GM12878 (cell line): ENCODE data around the gene THRAP3. TPM values are rescaled to one million over a fixed set of nuclear protein-coding genes. Genes with fewer than 3 reads are reported as not detected.

Source experiments
- ATAC-seq: fragments of 200-7000 bp; cut with Tn5 transposase; 3 replicates; pipeline ENCODE4 v1.9.1; 2020; ENCODE audit warnings: mild to moderate bottlenecking, moderate library complexity
- BruUV-seq: library from RNA; stranded (reverse); fragments of 400-500 nt; replicated peaks from 2 replicates; lab custom pipeline; 2021; lab: Mats Ljungman, UMichigan
- CTCF ChIA-PET: fragments of 300-600 bp; sonication (Branson Sonifier 250); formaldehyde crosslinking; extraction: SDS; loops from one replicate; lab custom pipeline; 2021; ENCODE audit warnings: inconsistent platforms; lab: Yijun Ruan, JAX
- POLR2A ChIA-PET: fragments of 350-600 bp; formaldehyde crosslinking; extraction: SDS; loops from one replicate; lab custom pipeline; 2021; ENCODE audit warnings: inconsistent platforms; lab: Charles Lee
- RAD21 ChIA-PET: fragments of 300-600 bp; sonication (Branson Sonifier 250); formaldehyde crosslinking; loops from one replicate; lab custom pipeline; 2023; ENCODE audit warnings: antibody characterized with exemption; ENCODE audit not compliant: unreplicated experiment; lab: Charles Lee
- SMC1A ChIA-PET: fragments of 300-600 bp; sonication (Branson Sonifier 250); formaldehyde crosslinking; loops from one replicate; lab custom pipeline; 2023; ENCODE audit not compliant: unreplicated experiment, uncharacterized antibody; lab: Charles Lee
- DNase-seq: peaks from one replicate; pipeline ENCODE4 v3.0.0-alpha.2; 2011; ENCODE audit warnings: low read depth, low spot score
- FAIRE-seq: peaks from 3 replicates; lab custom pipeline; 2011; peaks lifted over from hg19 to GRCh38; lab: Jason Lieb, UNC
- H2AFZ ChIP-seq: 2 replicates; pipeline ENCODE4 v1.6.0; 2011; ENCODE audit warnings: low read depth, low read length, control low read depth; ENCODE audit not compliant: control insufficient read depth
- H3K27ac ChIP-seq: 2 replicates; pipeline ENCODE4 v1.5.1; 2011; ENCODE audit warnings: control low read depth; ENCODE audit not compliant: control insufficient read depth, insufficient read depth
- H3K27me3 ChIP-seq, 2 experiments: replicated peaks in 1 of 2; 2 replicates each; pipeline versions ENCODE4 v1.6.0 to v1.6.1; 2011; ENCODE audit warnings: low read length in 1 of 2; ENCODE audit not compliant: control insufficient read depth in 2 of 2, insufficient read depth in 2 of 2
- H3K36me3 ChIP-seq, 2 experiments: 2 replicates each; pipeline ENCODE4 v1.5.1; 2011; ENCODE audit warnings: low read length in 1 of 2; ENCODE audit not compliant: control insufficient read depth in 2 of 2, insufficient read depth in 2 of 2
- H3K4me1 ChIP-seq: 2 replicates; pipeline ENCODE4 v1.6.1; 2011; ENCODE audit warnings: mild to moderate bottlenecking, low read length, moderate library complexity, mixed read lengths; ENCODE audit not compliant: control insufficient read depth, insufficient read depth
- H3K4me2 ChIP-seq: 2 replicates; pipeline ENCODE4 v1.6.0; 2011; ENCODE audit warnings: control low read depth; ENCODE audit not compliant: control insufficient read depth, insufficient read depth
- H3K4me3 ChIP-seq: fragments of 200-600 bp; sonication (generic); 2 replicates; pipeline ENCODE4 v1.5.1; 2016
- H3K79me2 ChIP-seq: 2 replicates; pipeline ENCODE4 v1.6.0; 2011; ENCODE audit warnings: low read length; ENCODE audit not compliant: control insufficient read depth, insufficient read depth
- H3K9ac ChIP-seq: 2 replicates; pipeline ENCODE4 v1.8.0; 2011; ENCODE audit warnings: low read length, control low read depth, mixed read lengths; ENCODE audit not compliant: control insufficient read depth, insufficient read depth
- H3K9me3 ChIP-seq: replicated peaks from 3 replicates; pipeline ENCODE4 v1.5.1; 2011; ENCODE audit warnings: mild to moderate bottlenecking, low read length; ENCODE audit not compliant: control insufficient read depth, insufficient read depth
- H4K20me1 ChIP-seq: 2 replicates; pipeline ENCODE4 v1.6.0; 2011; ENCODE audit not compliant: control insufficient read depth, insufficient read depth
- BHLHE40 ChIP-seq, 2 experiments: fragments of 450-650 bp in 1 of 2; IDR thresholded peaks; 2 replicates each; pipeline ENCODE4 v1.6.1; 2011 to 2017; ENCODE audit warnings: low read depth in 2 of 2, borderline replicate concordance in 1 of 2, improper control_type of control experiment in 1 of 2, low read length in 1 of 2, mild to moderate bottlenecking in 1 of 2
- EGR1 ChIP-seq, 2 experiments: IDR thresholded peaks; 1 replicate in 1 of 2; 2 replicates in 1 of 2; pipeline ENCODE4 v1.6.1; 2011 to 2012; ENCODE audit warnings: low read depth in 2 of 2, low read length in 2 of 2, borderline replicate concordance in 1 of 2, mild to moderate bottlenecking in 1 of 2, moderate library complexity in 1 of 2
- FOXK2 ChIP-seq: fragments of 450-650 bp; IDR thresholded peaks from 2 replicates; pipeline ENCODE4 v1.6.1; 2017; ENCODE audit warnings: mild to moderate bottlenecking, moderate library complexity
- FOXM1 ChIP-seq: IDR thresholded peaks from 2 replicates; pipeline ENCODE4 v1.6.1; 2012; ENCODE audit warnings: low read depth, mild to moderate bottlenecking, inconsistent platforms, low read length, moderate library complexity
- IKZF2 ChIP-seq, 2 experiments: fragments of 450-650 bp; IDR thresholded peaks; 2 replicates each; pipeline ENCODE4 v1.6.1; 2017; ENCODE audit warnings: mild to moderate bottlenecking in 2 of 2, moderate library complexity in 2 of 2
- SPI1 ChIP-seq: IDR thresholded peaks from 2 replicates; pipeline ENCODE4 v1.6.1; 2011; ENCODE audit warnings: low read depth, mild to moderate bottlenecking, low read length, moderate library complexity, borderline replicate concordance; ENCODE audit not compliant: insufficient read depth
- ZZZ3 ChIP-seq: IDR thresholded peaks from 2 replicates; pipeline ENCODE4 v1.6.1; 2011; ENCODE audit warnings: low read depth; ENCODE audit not compliant: control insufficient read depth, insufficient read length
- WGBS: methylation state at CpG from one replicate; pipeline ENCODE4 v1.1.6; 2016; ENCODE audit warnings: low lambda C conversion rate; ENCODE audit not compliant: insufficient replicate concordance, insufficient coverage; ENCODE audit errors: missing lambda C conversion rate; 5-methylcytosine and 5-hydroxymethylcytosine counted together
- in situ Hi-C: fragments of 300-500 bp; cut with MboI; formaldehyde crosslinking; loops from 9 replicates; pipeline ENCODE4 v1.14.3; 2018; ENCODE audit warnings: mixed read lengths
- intact Hi-C: fragments of 100-400 bp; cut with micrococcal nuclease; formaldehyde crosslinking; loops from one replicate; pipeline ENCODE4 v1.14.2; 2022; ENCODE audit not compliant: unreplicated experiment
- polyA plus RNA-seq, 11 experiments: library from polyadenylated mRNA; depleted of rRNA in 4 of 11; unstranded in 6 of 11; stranded (reverse) in 5 of 11; fragments of >200 nt; fragmentation: Nextera tagmentation in 4 of 11; fragmentation: Illumina TruSeq in 1 of 11; extraction: Ambion mirVana in 4 of 11; extraction: Trizol in 1 of 11; gene quantifications; 1 replicate in 1 of 11; 2 replicates in 10 of 11; pipeline versions ENCODE4 v1.2.1 to v1.2.3, GENCODE V29; 2011 to 2016; ENCODE audit warnings: inconsistent platforms in 2 of 11, missing spikeins in 2 of 11, low read depth in 1 of 11
- total RNA-seq, 4 experiments: library from RNA; depleted of rRNA in 3 of 4; stranded (reverse); fragments of >200 nt in 3 of 4; fragmentation: Illumina TruSeq in 1 of 4; extraction: Trizol in 1 of 4; gene quantifications; 2 replicates each; pipeline versions ENCODE4 v1.2.1 to v1.2.3, GENCODE V29; 2013 to 2021

Gene THRAP3
- total and polyA plus RNA-seq, 10 of the 15 experiments (the other 5 are each of a cell fraction or from before 2014, with no cell fraction given), result 76.3 to 173 (median 136) TPM

DNA sequence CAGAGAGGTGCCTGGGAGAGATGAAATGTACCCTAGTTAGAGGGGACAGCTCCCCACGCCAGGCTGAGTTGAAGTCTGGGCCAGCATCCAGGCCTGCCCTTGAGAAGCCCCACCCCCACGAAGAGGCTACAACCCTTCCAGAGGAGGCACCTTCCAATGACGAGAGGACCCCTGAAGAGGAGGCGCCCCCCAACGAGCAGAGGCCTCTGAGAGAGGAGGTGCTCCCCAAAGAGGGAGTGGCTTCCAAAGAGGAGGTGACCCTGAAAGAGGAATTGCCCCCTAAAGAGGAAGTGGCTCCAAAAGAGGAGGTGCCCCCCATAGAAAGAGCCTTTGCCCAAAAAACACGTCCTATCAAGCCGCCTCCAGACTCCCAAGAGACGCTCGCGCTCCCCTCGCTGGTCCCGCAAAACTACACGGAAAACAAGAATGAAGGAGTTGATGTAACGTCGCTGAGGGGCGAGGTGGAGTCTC, 96.1 kb downstream of the THRAP3 start:
- no TSS peak for BruUV-seq
- Histone ChIP-seq H3K4me3 (no peak overlapping the region; the same call in 1 of the 2 replicates), H3K9me3 (no peaks in the 10 kb centered on the region), H3K27ac (no peak overlapping the region), H3K9ac (no peak overlapping the region), H3K36me3 (0 out of 4 replicates have a peak, but pooled peaks cover 0 to under 1% of the 10 kb centered on the region in 2 experiments), H3K4me1 (peaks cover 24% of the 10 kb centered on the region), H2AFZ (peak overlapping the region; percentile 28), H3K27me3 (no peaks in the 10 kb centered on the region), H3K4me2 (0 out of 2 replicates have a peak overlapping the region, but pooled peaks have one; percentile 89), H4K20me1 (no peaks in the 10 kb centered on the region; the same call in 1 of the 2 replicates), H3K79me2 (no peaks in the 10 kb centered on the region)
- intact Hi-C loops, result no loop called here
- ChIA-PET POLR2A (no interaction called here), CTCF (no interaction called here), SMC1A (no interaction called here), RAD21 (no interaction called here)
- TF ChIP-seq IKZF2 (IDR thresholded peaks at IDR 0.05) (no peak), FOXM1 (no peak), SPI1 (peak; percentile 82), EGR1 (IDR thresholded peaks at IDR 0.05; ENCODE audit: borderline replicate concordance in 1 of 2, low read depth in 2 of 2, low read length in 2 of 2) (no peak), ZZZ3 (no peak)
- FAIRE-seq (no peak), DNase-seq (no peak), ATAC-seq (no peak)
- in situ Hi-C loops, result no loop called here
- 23% methylated on average over 16 of the region's 16 CpGs for WGBS

DNA sequence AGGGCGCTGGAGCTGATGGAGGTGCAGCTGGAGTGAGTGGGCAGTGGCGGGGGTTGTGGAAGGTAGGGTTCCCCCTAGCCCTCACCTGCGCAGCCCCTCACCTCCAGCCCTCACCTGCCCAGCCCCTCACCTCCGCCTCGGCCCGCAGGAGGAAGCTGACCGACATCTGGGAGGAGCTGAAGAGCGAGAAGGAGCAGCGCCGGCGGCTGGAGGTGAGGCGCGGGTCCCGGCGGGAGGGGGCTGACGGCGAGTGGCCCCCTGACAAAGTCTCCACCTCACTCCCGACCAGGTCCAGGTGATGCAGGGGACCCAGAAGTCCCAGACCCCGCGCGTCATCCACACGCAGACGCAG, 96.5 kb downstream of the THRAP3 start:
- no peaks in the 10 kb centered on the region for H3K36me3 ChIP-seq
- ChIA-PET RAD21 (no interaction called here), POLR2A (no interaction called here), SMC1A (no interaction called here), CTCF (no interaction called here)
- peak overlapping the region; percentile 32; the same call in 1 of the 2 replicates for H3K4me3 ChIP-seq
- no peak overlapping the region for H3K27ac ChIP-seq
- H3K79me2 ChIP-seq, result no peaks in the 10 kb centered on the region
- no peak for ATAC-seq
- intact Hi-C loops, result no loop called here
- peaks cover 24% of the 10 kb centered on the region for H3K4me1 ChIP-seq
- 8% methylated on average over 23 of the region's 23 CpGs for WGBS
- H3K27me3 ChIP-seq, result no peaks in the 10 kb centered on the region
- in situ Hi-C loops, result no loop called here
- TSS peak; percentile 35 for BruUV-seq
- H4K20me1 ChIP-seq, result no peaks in the 10 kb centered on the region; the same call in 1 of the 2 replicates
- H2AFZ ChIP-seq, result peak overlapping the region; percentile 28
- no peaks in the 10 kb centered on the region for H3K9me3 ChIP-seq
- peak overlapping the region; percentile 89 for H3K4me2 ChIP-seq
- H3K9ac ChIP-seq, result no peak overlapping the region; the same call in 1 of the 2 replicates
- DNase-seq, result no peak
- TF ChIP-seq BHLHE40 (IDR thresholded peaks at IDR 0.05; ENCODE audit: borderline replicate concordance in 1 of 2, low read depth in 2 of 2, low read length in 1 of 2) (0 out of 4 replicates have a peak, but pooled peaks of 1 of the 2 experiments have one; percentile 5), FOXK2 (no peak)
- FAIRE-seq, result no peak
